H1 (cell line): ENCODE results near the gene ACKR3. TPM values are rescaled to one million over a fixed set of nuclear protein-coding genes. Genes with fewer than 3 reads are reported as not detected.

Source experiments
- EGR1 ChIP-seq: IDR thresholded peaks from 2 replicates; pipeline ENCODE4 v1.6.1; 2011; ENCODE audit warnings: low read depth, low read length, borderline replicate concordance
- PHF8 ChIP-seq: fragments of 200-600 bp; sonication (generic); conservative IDR thresholded peaks from 2 replicates; pipeline ENCODE4 v1.7.1; 2012; ENCODE audit warnings: low read depth, mild to moderate bottlenecking, inconsistent platforms, low read length, moderate library complexity
- RNF2 ChIP-seq: fragments of 200-900, 300-1000 bp; sonication (generic); IDR thresholded peaks from 2 replicates; pipeline ENCODE4 v1.7.1; 2016; ENCODE audit warnings: borderline replicate concordance, low read depth, mild to moderate bottlenecking, antibody characterized with exemption, low read length; ENCODE audit not compliant: poor library complexity, severe bottlenecking; ENCODE audit errors: missing control alignments
- SIRT6 ChIP-seq: IDR thresholded peaks from one replicate; pipeline ENCODE4 v1.7.1; 2012; ENCODE audit warnings: low read length, inconsistent platforms
- TAF7 ChIP-seq: optimal IDR thresholded peaks from 2 replicates; pipeline ENCODE3; 2011; ENCODE audit warnings: low read depth, mild to moderate bottlenecking, inconsistent platforms, low read length, moderate library complexity, borderline replicate concordance
- TBP ChIP-seq: IDR thresholded peaks from 2 replicates; pipeline ENCODE4 v1.6.1; 2011; ENCODE audit warnings: low read depth, low read length, improper control_type of control experiment
- polyA plus RNA-seq, 7 experiments: library from polyadenylated mRNA; depleted of rRNA in 3 of 7; stranded (reverse) in 5 of 7; unstranded in 2 of 7; fragments of >200 nt in 5 of 7; fragments of 200-250 nt in 2 of 7; gene quantifications; 1 replicate in 5 of 7; 2 replicates in 1 of 7; 4 replicates in 1 of 7; pipeline versions ENCODE4 v1.2.1 to v1.2.3, GENCODE V29; 2011 to 2013; ENCODE audit warnings: missing spikeins in 2 of 7, mixed read lengths in 2 of 7
- total RNA-seq: library from RNA; stranded (reverse); fragmentation: NEBNext Ultra II Directional; extraction: Animal tissue kit (Norgen Biotek cat#: 25700); gene quantifications from 2 replicates; pipeline ENCODE4 v1.2.1, GENCODE V29; 2021

The ACKR3 gene
- total and polyA plus RNA-seq, 2 of the 8 experiments (the other 6 are each of a cell fraction or from before 2014, with no cell fraction given) = 1.4 to 24.4 TPM

DNA sequence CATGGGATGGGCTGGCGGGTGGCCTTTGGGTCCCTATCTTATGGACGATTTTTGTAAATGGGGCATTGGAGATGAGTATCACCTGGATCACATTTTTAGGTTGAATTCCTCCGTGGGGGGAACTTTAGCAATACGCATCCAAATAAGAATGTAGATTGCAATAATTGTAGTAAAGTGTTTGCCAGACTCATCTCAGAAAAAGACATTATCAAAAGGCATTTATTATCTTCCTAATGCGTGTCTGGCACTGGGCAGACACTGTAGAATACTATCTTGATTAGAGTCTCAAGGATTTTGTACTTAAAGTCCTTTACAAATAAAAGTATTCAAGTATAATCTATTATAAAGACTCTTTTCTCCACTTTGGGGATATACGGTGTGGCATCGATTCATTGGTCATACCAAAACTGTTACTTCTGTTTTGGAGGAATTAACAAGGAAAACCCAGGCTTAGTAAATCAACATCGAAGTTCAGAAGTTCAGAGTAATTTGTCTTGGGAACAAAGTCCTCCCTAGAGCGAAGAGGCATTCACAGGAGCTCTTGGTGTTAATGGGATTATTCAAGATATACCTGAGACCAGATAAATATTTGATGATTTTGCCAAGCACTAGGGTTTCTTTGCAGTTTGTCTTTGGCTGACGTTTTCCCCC lies 578 bp upstream of the ACKR3 start (continued):
- no peak for TF ChIP-seq RNF2
- no peak for TF ChIP-seq PHF8
- no peak for TF ChIP-seq TBP
- no peak for TF ChIP-seq TAF7
- TF ChIP-seq EGR1 = no peak
- no peak for TF ChIP-seq SIRT6
